GM18870 (cell line): Measurements from ENCODE around the gene PCDHB10.
"Not testable (repeated sequence)": the region's sequence is repeated elsewhere in the genome, so short reads cannot be mapped to it uniquely, and the experiment has no call there.

Experiments used
- ATAC-seq: cut with Tn5 transposase; IDR thresholded peaks from one replicate; pipeline ENCODE4 v1.9.1; 2021; ENCODE audit warnings: moderate library complexity; ENCODE audit not compliant: unreplicated experiment

The PCDHB10 gene

GRCh38 chr5:141192110-141192725, at the start of gene PCDHB10:
Gene PCDHB10, plus strand, starts transcription at chr5:141192353. Its CDS starts 200 bp downstream, at chr5:141192553.
- ATAC-seq: no peak

- no peak for ATAC-seq
These were observed 42.3 kb upstream of the PCDHB10 start, which contains the start of gene PCDHB6 for GRCh38 chr5:141149812-141150211. Gene PCDHB6, plus strand, starts transcription at chr5:141150057. Its CDS starts 201 bp downstream, at chr5:141150258.

- no peak for ATAC-seq
These were observed 41.7 kb upstream of the PCDHB10 start for GRCh38 chr5:141150224-141150992.

DNA sequence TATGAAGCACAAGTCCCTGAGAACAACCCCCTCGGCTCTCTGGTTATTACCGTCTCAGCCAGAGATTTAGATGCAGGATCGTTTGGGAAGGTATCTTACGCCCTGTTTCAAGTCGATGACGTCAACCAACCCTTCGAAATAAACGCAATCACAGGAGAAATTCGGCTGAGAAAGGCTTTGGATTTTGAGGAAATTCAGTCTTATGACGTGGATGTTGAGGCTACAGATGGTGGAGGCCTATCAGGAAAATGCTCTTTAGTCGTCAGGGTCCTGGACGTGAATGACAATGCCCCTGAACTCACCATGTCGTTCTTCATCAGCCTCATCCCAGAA, 41.2 kb upstream of the PCDHB10 start:
- no peak for ATAC-seq

- not testable (repeated sequence) for ATAC-seq
These were observed 40.5 kb upstream of the PCDHB10 start for GRCh38 chr5:141151632-141152031.

GRCh38 chr5:141152096-141152495, 40.1 kb upstream of the PCDHB10 start:
- ATAC-seq: not testable (repeated sequence)

- no peak for ATAC-seq
These were observed 36.4 kb upstream of the PCDHB10 start for GRCh38 chr5:141155540-141156374.

GRCh38 chr5:141157356-141157755, 34.8 kb upstream of the PCDHB10 start:
- ATAC-seq: not testable (repeated sequence)

- not testable (repeated sequence) for ATAC-seq
These were observed 34.3 kb upstream of the PCDHB10 start for GRCh38 chr5:141157901-141158300.

DNA sequence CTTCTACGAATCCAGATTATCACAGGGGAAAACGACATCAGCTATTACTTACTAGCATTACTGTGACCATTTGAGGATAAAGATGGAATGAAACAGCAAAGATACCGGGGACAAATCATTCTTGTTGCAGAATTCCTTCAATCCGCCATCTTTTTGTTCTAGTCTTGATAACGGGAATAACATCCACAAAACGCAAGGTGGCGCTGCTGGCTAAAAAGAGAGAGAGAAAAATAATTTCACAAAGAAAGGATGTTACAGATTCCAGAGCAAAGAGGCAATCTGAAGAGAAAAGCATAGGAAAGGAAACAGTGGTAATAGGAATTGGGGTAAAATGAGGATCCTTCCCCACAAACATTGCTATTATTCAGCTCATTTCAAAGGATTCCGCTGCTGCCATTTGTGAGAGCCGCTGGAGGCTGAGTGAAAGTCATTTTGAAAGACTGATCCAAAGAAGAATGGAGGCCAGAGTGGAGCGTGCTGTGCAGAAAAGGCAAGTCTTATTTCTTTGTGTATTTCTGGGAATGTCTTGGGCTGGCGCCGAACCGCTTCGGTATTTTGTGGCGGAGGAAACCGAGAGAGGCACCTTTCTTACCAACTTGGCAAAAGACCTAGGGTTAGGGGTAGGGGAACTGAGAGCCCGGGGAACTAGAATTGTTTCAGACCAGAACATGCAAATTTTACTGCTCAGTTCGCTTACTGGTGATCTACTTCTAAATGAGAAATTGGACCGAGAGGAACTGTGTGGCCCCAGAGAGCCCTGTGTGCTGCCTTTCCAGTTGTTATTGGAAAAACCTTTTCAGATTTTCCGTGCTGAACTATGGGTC, 19.6 kb upstream of the PCDHB10 start, which contains the start of gene PCDHB7:
PCDHB7 (plus strand) TSS at position 264 of the 824 bp plus-strand sequence; CDS start at position 456, 192 bp downstream.
- ATAC-seq: no peak

DNA sequence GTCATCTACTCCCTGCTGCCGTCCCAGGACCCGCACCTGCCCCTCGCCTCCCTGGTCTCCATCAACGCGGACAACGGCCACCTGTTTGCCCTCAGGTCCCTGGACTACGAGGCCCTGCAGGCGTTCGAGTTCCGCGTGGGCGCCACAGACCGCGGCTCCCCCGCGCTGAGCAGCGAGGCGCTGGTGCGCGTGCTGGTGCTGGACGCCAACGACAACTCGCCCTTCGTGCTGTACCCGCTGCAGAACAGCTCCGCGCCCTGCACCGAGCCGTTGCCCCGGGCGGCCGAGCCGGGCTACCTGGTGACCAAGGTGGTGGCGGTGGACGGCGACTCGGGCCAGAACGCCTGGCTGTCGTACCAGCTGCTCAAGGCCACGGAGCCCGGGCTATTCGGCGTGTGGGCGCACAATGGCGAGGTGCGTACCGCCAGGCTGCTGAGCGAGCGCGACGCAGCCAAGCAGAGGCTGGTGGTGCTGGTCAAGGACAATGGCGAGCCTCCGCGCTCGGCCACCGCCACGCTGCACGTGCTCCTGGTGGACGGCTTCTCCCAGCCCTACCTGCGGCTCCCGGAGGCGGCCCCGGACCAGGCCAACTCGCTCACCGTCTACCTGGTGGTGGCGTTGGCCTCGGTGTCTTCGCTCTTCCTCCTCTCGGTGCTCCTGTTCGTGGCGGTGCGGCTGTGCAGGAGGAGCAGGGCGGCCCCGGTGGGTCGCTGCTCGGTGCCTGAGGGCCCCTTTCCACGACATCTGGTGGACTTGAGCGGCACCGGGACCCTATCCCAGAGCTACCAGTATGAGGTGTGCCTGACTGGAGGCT, 17.7 kb upstream of the PCDHB10 start:
- not testable (repeated sequence) for ATAC-seq

GRCh38 chr5:141175933-141176332, 16.2 kb upstream of the PCDHB10 start:
- ATAC-seq: no peak

DNA sequence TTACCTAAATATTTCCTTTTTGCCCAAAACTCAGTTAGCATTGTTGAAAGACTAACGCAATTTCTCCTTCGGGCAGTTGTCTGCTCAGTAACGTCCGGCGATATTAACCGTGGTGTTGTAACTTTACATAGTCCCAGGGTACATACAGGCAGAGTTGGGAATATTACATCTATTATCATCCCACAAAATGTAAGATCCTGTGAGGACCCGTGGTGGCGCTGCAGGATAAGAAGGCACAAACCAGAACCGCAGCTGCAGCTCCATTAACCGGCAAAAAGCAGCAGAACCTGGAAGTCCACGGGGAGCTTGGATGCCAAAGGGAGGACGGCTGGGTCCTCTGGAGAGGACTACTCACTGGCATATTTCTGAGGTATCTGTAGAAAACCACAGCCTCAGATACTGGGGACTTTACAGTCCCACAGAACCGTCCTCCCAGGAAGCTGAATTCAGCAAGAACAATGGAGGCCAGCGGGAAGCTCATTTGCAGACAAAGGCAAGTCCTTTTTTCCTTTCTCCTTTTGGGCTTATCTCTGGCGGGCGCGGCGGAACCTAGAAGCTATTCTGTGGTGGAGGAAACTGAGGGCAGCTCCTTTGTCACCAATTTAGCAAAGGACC, 14.5 kb upstream of the PCDHB10 start, which contains the start of gene PCDHB8:
PCDHB8 (plus strand) TSS at position 214 of the 615 bp plus-strand sequence; CDS start at position 459, 245 bp downstream.
- ATAC-seq: not testable (repeated sequence)

GRCh38 chr5:141179371-141179770, 12.8 kb upstream of the PCDHB10 start:
- not testable (repeated sequence) for ATAC-seq

DNA sequence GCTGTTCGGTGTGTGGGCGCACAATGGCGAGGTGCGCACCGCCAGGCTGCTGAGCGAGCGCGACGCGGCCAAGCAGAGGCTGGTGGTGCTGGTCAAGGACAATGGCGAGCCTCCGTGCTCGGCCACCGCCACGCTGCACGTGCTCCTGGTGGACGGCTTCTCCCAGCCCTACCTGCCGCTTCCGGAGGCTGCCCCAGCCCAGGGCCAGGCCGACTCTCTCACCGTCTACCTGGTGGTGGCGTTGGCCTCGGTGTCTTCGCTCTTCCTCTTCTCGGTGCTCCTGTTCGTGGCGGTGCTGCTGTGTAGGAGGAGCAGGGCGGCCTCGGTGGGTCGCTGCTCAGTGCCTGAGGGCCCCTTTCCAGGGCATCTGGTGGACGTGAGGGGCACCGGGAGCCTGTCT, 12.3 kb upstream of the PCDHB10 start:
- not testable (repeated sequence) for ATAC-seq

DNA sequence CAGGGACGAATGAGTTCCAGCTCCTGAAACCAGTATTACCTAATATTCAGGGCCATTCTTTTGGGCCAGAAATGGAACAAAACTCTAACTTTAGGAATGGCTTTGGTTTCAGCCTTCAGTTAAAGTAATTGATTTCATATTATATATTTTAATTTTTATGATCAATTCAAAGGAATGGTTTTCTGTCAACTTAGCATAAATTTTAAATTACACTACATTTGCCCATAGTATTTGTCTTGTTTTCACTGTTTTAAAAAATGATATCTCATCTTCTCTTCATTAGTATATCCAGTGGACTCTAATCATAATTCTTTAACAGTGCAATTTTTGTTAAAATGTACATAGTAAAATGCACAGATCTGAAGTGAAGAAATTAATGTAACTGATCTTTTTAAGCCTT, 11.8 kb upstream of the PCDHB10 start:
- no peak for ATAC-seq

DNA sequence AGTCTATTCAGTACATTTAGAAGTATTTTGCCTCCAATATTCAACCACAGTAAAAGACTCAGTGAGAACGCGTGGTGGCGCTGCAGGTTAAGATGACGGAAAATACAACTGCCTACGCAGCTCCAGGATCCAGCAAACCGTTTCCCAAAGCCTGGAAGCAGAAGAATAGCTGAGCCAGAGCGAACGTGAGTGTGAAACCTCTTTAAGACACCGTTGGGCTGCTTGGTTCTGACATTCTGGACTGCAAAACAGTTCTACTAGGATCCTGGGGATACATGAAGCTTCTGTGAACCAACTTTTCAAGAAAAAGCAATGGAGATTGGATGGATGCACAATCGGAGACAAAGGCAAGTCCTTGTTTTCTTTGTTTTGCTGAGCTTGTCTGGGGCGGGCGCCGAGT, 9.9 kb upstream of the PCDHB10 start, which contains the start of gene PCDHB16:
PCDHB16 (plus strand) TSS at position 140 of the 400 bp plus-strand sequence; CDS start at position 313, 173 bp downstream.
- ATAC-seq: no peak

DNA sequence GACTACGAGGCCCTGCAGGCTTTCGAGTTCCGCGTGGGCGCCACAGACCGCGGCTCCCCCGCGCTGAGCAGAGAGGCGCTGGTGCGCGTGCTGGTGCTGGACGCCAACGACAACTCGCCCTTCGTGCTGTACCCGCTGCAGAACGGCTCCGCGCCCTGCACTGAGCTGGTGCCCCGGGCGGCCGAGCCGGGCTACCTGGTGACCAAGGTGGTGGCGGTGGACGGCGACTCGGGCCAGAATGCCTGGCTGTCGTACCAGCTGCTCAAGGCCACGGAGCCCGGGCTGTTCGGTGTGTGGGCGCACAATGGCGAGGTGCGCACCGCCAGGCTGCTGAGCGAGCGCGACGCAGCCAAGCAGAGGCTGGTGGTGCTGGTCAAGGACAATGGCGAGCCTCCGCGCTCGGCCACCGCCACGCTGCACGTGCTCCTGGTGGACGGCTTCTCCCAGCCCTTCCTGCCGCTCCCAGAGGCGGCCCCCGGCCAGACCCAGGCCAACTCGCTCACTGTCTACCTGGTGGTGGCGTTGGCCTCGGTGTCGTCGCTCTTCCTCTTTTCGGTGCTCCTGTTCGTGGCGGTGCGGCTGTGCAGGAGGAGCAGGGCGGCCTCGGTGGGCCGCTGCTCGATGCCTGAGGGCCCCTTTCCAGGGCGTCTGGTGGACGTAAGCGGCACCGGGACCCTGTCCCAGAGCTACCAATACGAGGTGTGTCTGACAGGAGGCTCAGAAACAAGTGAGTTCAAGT, 7.9 kb upstream of the PCDHB10 start:
- not testable (repeated sequence) for ATAC-seq
